Left kidney (tissue), 1 donor: ENCODE results near the gene KRT80. TPM values are rescaled to one million over a fixed set of nuclear protein-coding genes. Genes with fewer than 3 reads are reported as not detected.

Experiments used
- polyA plus RNA-seq: library from polyadenylated mRNA; unstranded; fragments of 120-200 nt; gene quantifications from one replicate; pipeline ENCODE4 v1.2.1, GENCODE V29; 2013; ENCODE audit not compliant: insufficient read length

The KRT80 gene
- polyA plus RNA-seq, 1 donor, result 0.80 TPM

Other genes starting within 250 kb of the KRT80 start
- 52.6 TPM for gene ACVR1B, start 240.3 kb downstream of the KRT80 start, polyA plus RNA-seq
- 23.4 TPM for gene TAMALIN, start 185.1 kb downstream of the KRT80 start, polyA plus RNA-seq
- 29.5 TPM for gene NR4A1, start 140.6 kb downstream of the KRT80 start, polyA plus RNA-seq
- gene ATG101, start 122.0 kb downstream of the KRT80 start, polyA plus RNA-seq, result 23.4 TPM
- gene SMIM41, start 112.3 kb downstream of the KRT80 start, polyA plus RNA-seq, result not detected
- 56.5 TPM for gene KRT7, start 41.2 kb upstream of the KRT80 start, polyA plus RNA-seq
- not detected for gene KRT86, start 82.6 kb upstream of the KRT80 start, polyA plus RNA-seq
- not detected for gene KRT81, start 99.5 kb upstream of the KRT80 start, polyA plus RNA-seq
- gene KRT83, start 129.4 kb upstream of the KRT80 start, polyA plus RNA-seq, result not detected
- not detected for gene KRT85, start 175.5 kb upstream of the KRT80 start, polyA plus RNA-seq
- not detected for gene KRT84, start 193.6 kb upstream of the KRT80 start, polyA plus RNA-seq
- gene KRT82, start 214.3 kb upstream of the KRT80 start, polyA plus RNA-seq, result not detected
- not detected for gene KRT75, start 242.4 kb upstream of the KRT80 start, polyA plus RNA-seq